GM12878 (cell line): ENCODE data around the gene EPB41L4A. TPM values are rescaled to one million over a fixed set of nuclear protein-coding genes. Genes with fewer than 3 reads are reported as not detected.

Source experiments
- ATAC-seq: fragments of 200-7000 bp; cut with Tn5 transposase; 3 replicates; pipeline ENCODE4 v1.9.1; 2020; ENCODE audit warnings: mild to moderate bottlenecking, moderate library complexity
- BruUV-seq: library from RNA; stranded (reverse); fragments of 400-500 nt; replicated peaks from 2 replicates; lab custom pipeline; 2021; lab: Mats Ljungman, UMichigan
- CTCF ChIA-PET: fragments of 300-600 bp; sonication (Branson Sonifier 250); formaldehyde crosslinking; extraction: SDS; loops from one replicate; lab custom pipeline; 2021; ENCODE audit warnings: inconsistent platforms; lab: Yijun Ruan, JAX
- POLR2A ChIA-PET: fragments of 350-600 bp; formaldehyde crosslinking; extraction: SDS; loops from one replicate; lab custom pipeline; 2021; ENCODE audit warnings: inconsistent platforms; lab: Charles Lee
- RAD21 ChIA-PET: fragments of 300-600 bp; sonication (Branson Sonifier 250); formaldehyde crosslinking; loops from one replicate; lab custom pipeline; 2023; ENCODE audit warnings: antibody characterized with exemption; ENCODE audit not compliant: unreplicated experiment; lab: Charles Lee
- SMC1A ChIA-PET: fragments of 300-600 bp; sonication (Branson Sonifier 250); formaldehyde crosslinking; loops from one replicate; lab custom pipeline; 2023; ENCODE audit not compliant: unreplicated experiment, uncharacterized antibody; lab: Charles Lee
- DNase-seq: peaks from one replicate; pipeline ENCODE4 v3.0.0-alpha.2; 2011; ENCODE audit warnings: low read depth, low spot score
- FAIRE-seq: peaks from 3 replicates; lab custom pipeline; 2011; peaks lifted over from hg19 to GRCh38; lab: Jason Lieb, UNC
- H2AFZ ChIP-seq: 2 replicates; pipeline ENCODE4 v1.6.0; 2011; ENCODE audit warnings: low read depth, low read length, control low read depth; ENCODE audit not compliant: control insufficient read depth
- H3K27ac ChIP-seq: 2 replicates; pipeline ENCODE4 v1.5.1; 2011; ENCODE audit warnings: control low read depth; ENCODE audit not compliant: control insufficient read depth, insufficient read depth
- H3K27me3 ChIP-seq, 2 experiments: replicated peaks in 1 of 2; 2 replicates each; pipeline versions ENCODE4 v1.6.0 to v1.6.1; 2011; ENCODE audit warnings: low read length in 1 of 2; ENCODE audit not compliant: control insufficient read depth in 2 of 2, insufficient read depth in 2 of 2
- H3K36me3 ChIP-seq, 2 experiments: 2 replicates each; pipeline ENCODE4 v1.5.1; 2011; ENCODE audit warnings: low read length in 1 of 2; ENCODE audit not compliant: control insufficient read depth in 2 of 2, insufficient read depth in 2 of 2
- H3K4me1 ChIP-seq: 2 replicates; pipeline ENCODE4 v1.6.1; 2011; ENCODE audit warnings: mild to moderate bottlenecking, low read length, moderate library complexity, mixed read lengths; ENCODE audit not compliant: control insufficient read depth, insufficient read depth
- H3K4me2 ChIP-seq: 2 replicates; pipeline ENCODE4 v1.6.0; 2011; ENCODE audit warnings: control low read depth; ENCODE audit not compliant: control insufficient read depth, insufficient read depth
- H3K4me3 ChIP-seq: fragments of 200-600 bp; sonication (generic); 2 replicates; pipeline ENCODE4 v1.5.1; 2016
- H3K79me2 ChIP-seq: 2 replicates; pipeline ENCODE4 v1.6.0; 2011; ENCODE audit warnings: low read length; ENCODE audit not compliant: control insufficient read depth, insufficient read depth
- H3K9ac ChIP-seq: 2 replicates; pipeline ENCODE4 v1.8.0; 2011; ENCODE audit warnings: low read length, control low read depth, mixed read lengths; ENCODE audit not compliant: control insufficient read depth, insufficient read depth
- H3K9me3 ChIP-seq: replicated peaks from 3 replicates; pipeline ENCODE4 v1.5.1; 2011; ENCODE audit warnings: mild to moderate bottlenecking, low read length; ENCODE audit not compliant: control insufficient read depth, insufficient read depth
- H4K20me1 ChIP-seq: 2 replicates; pipeline ENCODE4 v1.6.0; 2011; ENCODE audit not compliant: control insufficient read depth, insufficient read depth
- BACH1 ChIP-seq: fragments of 450-650 bp; IDR thresholded peaks from 2 replicates; pipeline ENCODE4 v1.6.1; 2017; ENCODE audit warnings: mild to moderate bottlenecking, borderline replicate concordance
- CHD2 ChIP-seq: IDR thresholded peaks from 2 replicates; pipeline ENCODE4 v1.6.1; 2011; ENCODE audit warnings: low read depth, low read length, improper control_type of control experiment, borderline replicate concordance
- EP300 ChIP-seq, 2 experiments: fragments of 150-350 bp in 1 of 2; IDR thresholded peaks; 2 replicates each; pipeline ENCODE4 v1.6.1; 2011 to 2012; ENCODE audit warnings: low read depth in 2 of 2, low read length in 2 of 2, borderline replicate concordance in 1 of 2, improper control_type of control experiment in 1 of 2, inconsistent platforms in 1 of 2; ENCODE audit not compliant: control insufficient read depth in 1 of 2
- ESRRA ChIP-seq: IDR thresholded peaks from 2 replicates; pipeline ENCODE4 v1.6.1; 2012; ENCODE audit warnings: mild to moderate bottlenecking, low read length, improper control_type of control experiment
- IRF4 ChIP-seq: IDR thresholded peaks from 2 replicates; pipeline ENCODE4 v1.6.1; 2011; ENCODE audit warnings: low read depth, low read length
- KAT2A ChIP-seq: conservative IDR thresholded peaks from 2 replicates; pipeline ENCODE4 v1.6.1; 2011; ENCODE audit warnings: low read depth, low read length; ENCODE audit not compliant: control insufficient read depth
- LARP7 ChIP-seq: fragments of 450-650 bp; IDR thresholded peaks from 2 replicates; pipeline ENCODE4 v1.6.1; 2017; ENCODE audit warnings: mild to moderate bottlenecking
- MEF2B ChIP-seq: fragments of 450-650 bp; IDR thresholded peaks from 2 replicates; pipeline ENCODE4 v1.6.1; 2018; ENCODE audit warnings: mild to moderate bottlenecking, moderate library complexity; ENCODE audit not compliant: partially characterized antibody, poor library complexity, severe bottlenecking
- NBN ChIP-seq: fragments of 450-650 bp; IDR thresholded peaks from 2 replicates; pipeline ENCODE4 v1.6.1; 2016
- RAD21 ChIP-seq: IDR thresholded peaks from 2 replicates; pipeline ENCODE4 v1.6.1; 2011; ENCODE audit warnings: mild to moderate bottlenecking, low read depth, low read length, moderate library complexity; ENCODE audit not compliant: insufficient read depth
- RELA ChIP-seq: fragments of 450-650 bp; IDR thresholded peaks from 2 replicates; pipeline ENCODE4 v1.8.0; 2014; ENCODE audit warnings: borderline replicate concordance; ENCODE audit not compliant: partially characterized antibody
- SREBF2 ChIP-seq: IDR thresholded peaks from 2 replicates; pipeline ENCODE4 v1.6.1; 2012; ENCODE audit warnings: mild to moderate bottlenecking, low read length
- SUPT20H ChIP-seq: IDR thresholded peaks from 2 replicates; pipeline ENCODE4 v1.6.1; 2011; ENCODE audit warnings: low read depth, mild to moderate bottlenecking, low read length, moderate library complexity, borderline replicate concordance; ENCODE audit not compliant: control insufficient read depth
- TCF3 ChIP-seq: IDR thresholded peaks from 2 replicates; pipeline ENCODE4 v1.6.1; 2012; ENCODE audit warnings: low read depth, mild to moderate bottlenecking, low read length, borderline replicate concordance; ENCODE audit not compliant: insufficient read depth
- YY1 ChIP-seq: IDR thresholded peaks from 2 replicates; pipeline ENCODE4 v1.6.1; 2011; ENCODE audit warnings: low read depth, mild to moderate bottlenecking, low read length
- ZBED1 ChIP-seq: IDR thresholded peaks from 2 replicates; pipeline ENCODE4 v1.6.1; 2016; ENCODE audit warnings: borderline replicate concordance
- ZNF207 ChIP-seq: fragments of 450-650 bp; IDR thresholded peaks from 2 replicates; pipeline ENCODE4 v1.6.1; 2014; ENCODE audit warnings: antibody characterized with exemption, mild to moderate bottlenecking, borderline replicate concordance
- ZNF24 ChIP-seq: fragments of 450-650 bp; IDR thresholded peaks from 2 replicates; pipeline ENCODE4 v1.6.1; 2017; ENCODE audit warnings: antibody characterized with exemption, mild to moderate bottlenecking
- ZNF384 ChIP-seq: IDR thresholded peaks from 2 replicates; pipeline ENCODE4 v1.6.1; 2012; ENCODE audit warnings: low read depth, mild to moderate bottlenecking, low read length, improper control_type of control experiment, borderline replicate concordance
- in situ Hi-C: fragments of 300-500 bp; cut with MboI; formaldehyde crosslinking; loops from 9 replicates; pipeline ENCODE4 v1.14.3; 2018; ENCODE audit warnings: mixed read lengths
- intact Hi-C: fragments of 100-400 bp; cut with micrococcal nuclease; formaldehyde crosslinking; loops from one replicate; pipeline ENCODE4 v1.14.2; 2022; ENCODE audit not compliant: unreplicated experiment
- polyA plus RNA-seq, 11 experiments: library from polyadenylated mRNA; depleted of rRNA in 4 of 11; unstranded in 6 of 11; stranded (reverse) in 5 of 11; fragments of >200 nt; fragmentation: Nextera tagmentation in 4 of 11; fragmentation: Illumina TruSeq in 1 of 11; extraction: Ambion mirVana in 4 of 11; extraction: Trizol in 1 of 11; gene quantifications; 1 replicate in 1 of 11; 2 replicates in 10 of 11; pipeline versions ENCODE4 v1.2.1 to v1.2.3, GENCODE V29; 2011 to 2016; ENCODE audit warnings: inconsistent platforms in 2 of 11, missing spikeins in 2 of 11, low read depth in 1 of 11
- total RNA-seq, 4 experiments: library from RNA; depleted of rRNA in 3 of 4; stranded (reverse); fragments of >200 nt in 3 of 4; fragmentation: Illumina TruSeq in 1 of 4; extraction: Trizol in 1 of 4; gene quantifications; 2 replicates each; pipeline versions ENCODE4 v1.2.1 to v1.2.3, GENCODE V29; 2013 to 2021
- TF ChIP-seq, protein P1 (sequence below): fragments of 450-650 bp; IDR thresholded peaks from 2 replicates; pipeline ENCODE4 v1.6.1; 2017; ENCODE audit warnings: borderline replicate concordance

EPB41L4A gene
- total and polyA plus RNA-seq, 10 of the 15 experiments (the other 5 are each of a cell fraction or from before 2014, with no cell fraction given) = 0.10 to 0.67 (median 0.30) TPM

DNA sequence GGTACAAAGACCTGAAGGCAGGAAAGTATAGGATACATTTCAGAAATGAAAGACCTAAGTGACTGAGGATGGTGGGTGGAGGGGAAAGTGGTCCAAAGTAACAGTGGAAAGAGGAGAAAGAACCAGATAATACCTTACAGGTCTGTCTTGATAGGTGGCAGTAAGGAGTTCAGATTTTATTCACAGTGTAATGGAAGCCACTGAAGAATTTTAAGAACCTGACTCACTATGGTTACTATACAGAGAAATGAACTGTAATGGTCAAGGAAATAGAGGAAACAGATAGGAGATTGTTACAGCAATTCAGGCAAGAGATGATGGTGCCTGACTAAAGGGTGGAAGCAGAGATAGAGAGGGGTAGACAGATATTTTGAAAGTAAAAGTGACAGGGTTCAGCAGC is 46.5 kb downstream of the EPB41L4A start:
- DNase-seq (no peak), FAIRE-seq (no peak), ATAC-seq (peak; percentile 34; the same call in 1 of the 3 replicates)
- ChIA-PET POLR2A (no interaction called here), RAD21 (interaction anchor here (1.2 kb wide), 1 partner anchor 26 kb away, joined by 3 read pairs; no protein-coding TSS in a partner anchor), CTCF (interaction anchor here (1.6 kb wide), 2 partner anchors 10 to 156 kb away, joined by 4 to 6 read pairs; no protein-coding TSS in a partner anchor), SMC1A (interaction anchor here (1.0 to 2.2 kb wide), 2 partner anchors 15 to 77 kb away, joined by 3 to 4 read pairs; no protein-coding TSS in a partner anchor)
- TF ChIP-seq BACH1 (no peak), TCF3 (no peak), EP300 (IDR thresholded peaks at IDR 0.05; ENCODE audit: borderline replicate concordance in 1 of 2, control insufficient read depth in 1 of 2, low read depth in 2 of 2, low read length in 2 of 2) (no peak), ZNF384 (no peak), NBN (no peak), ZBED1 (no peak), SREBF2 (no peak), YY1 (no peak), ZNF207 (no peak), IRF4 (no peak), KAT2A (no peak), RAD21 (no peak), LARP7 (no peak), ZNF24 (no peak), RELA (no peak), SUPT20H (no peak), ESRRA (no peak), CHD2 (no peak), MEF2B (no peak)
- TF ChIP-seq, protein P1, sequence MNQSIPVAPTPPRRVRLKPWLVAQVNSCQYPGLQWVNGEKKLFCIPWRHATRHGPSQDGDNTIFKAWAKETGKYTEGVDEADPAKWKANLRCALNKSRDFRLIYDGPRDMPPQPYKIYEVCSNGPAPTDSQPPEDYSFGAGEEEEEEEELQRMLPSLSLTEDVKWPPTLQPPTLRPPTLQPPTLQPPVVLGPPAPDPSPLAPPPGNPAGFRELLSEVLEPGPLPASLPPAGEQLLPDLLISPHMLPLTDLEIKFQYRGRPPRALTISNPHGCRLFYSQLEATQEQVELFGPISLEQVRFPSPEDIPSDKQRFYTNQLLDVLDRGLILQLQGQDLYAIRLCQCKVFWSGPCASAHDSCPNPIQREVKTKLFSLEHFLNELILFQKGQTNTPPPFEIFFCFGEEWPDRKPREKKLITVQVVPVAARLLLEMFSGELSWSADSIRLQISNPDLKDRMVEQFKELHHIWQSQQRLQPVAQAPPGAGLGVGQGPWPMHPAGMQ = no peak
- Histone ChIP-seq H3K79me2 (no peaks in the 10 kb centered on the region), H3K36me3 (no peaks in the 10 kb centered on the region), H3K4me2 (no peak overlapping the region), H3K9me3 (no peaks in the 10 kb centered on the region), H2AFZ (no peak overlapping the region), H3K4me3 (no peak overlapping the region), H3K9ac (no peak overlapping the region), H4K20me1 (no peaks in the 10 kb centered on the region), H3K4me1 (no peaks in the 10 kb centered on the region), H3K27me3 (no peaks in the 10 kb centered on the region), H3K27ac (no peak overlapping the region)
- in situ Hi-C loops = no loop called here
- intact Hi-C loops = no loop called here
- BruUV-seq = no TSS peak
